OCI-LY3 (cell line): ENCODE data around the gene NFATC3.

Source experiments
- H2AFZ ChIP-seq: fragments of 200-600, 300-600 bp; shearing (Covaris generic); 2 replicates; pipeline ENCODE4 v1.6.0; 2014; ENCODE audit warnings: antibody characterized with exemption, low read depth, low read length
- H3K27ac ChIP-seq: fragments of 200-600, 300-600 bp; sonication (generic); 2 replicates; pipeline ENCODE4 v1.5.1; 2014; ENCODE audit warnings: mild to moderate bottlenecking, low read length, moderate library complexity, mixed read lengths
- H3K27me3 ChIP-seq: fragments of 200-600, 300-600 bp; sonication (generic); 2 replicates; pipeline ENCODE4 v1.6.1; 2014; ENCODE audit warnings: low read depth, low read length, mixed read lengths
- H3K36me3 ChIP-seq: fragments of 200-600, 300-600 bp; sonication (generic); replicated peaks from 2 replicates; pipeline ENCODE3; 2014; ENCODE audit warnings: low read depth, low read length, mixed read lengths
- H3K4me1 ChIP-seq: fragments of 300-600, 200-600 bp; sonication (generic); 2 replicates; pipeline ENCODE4 v1.6.1; 2014; ENCODE audit warnings: low read length, mixed read lengths
- H3K4me2 ChIP-seq: fragments of 200-600, 300-600 bp; sonication (generic); 2 replicates; pipeline ENCODE4 v1.6.1; 2014; ENCODE audit warnings: low read length, mixed read lengths
- H3K4me3 ChIP-seq: fragments of 300-600, 200-600 bp; sonication (generic); 2 replicates; pipeline ENCODE4 v1.5.1; 2014; ENCODE audit warnings: antibody characterized with exemption, mild to moderate bottlenecking, low read length, moderate library complexity
- H3K79me2 ChIP-seq: fragments of 300-600, 200-600 bp; shearing (Covaris generic); 2 replicates; pipeline ENCODE4 v1.6.1; 2014; ENCODE audit warnings: mild to moderate bottlenecking, low read length, mixed read lengths
- H3K9ac ChIP-seq: fragments of 300-600, 200-600 bp; shearing (Covaris generic); 2 replicates; pipeline ENCODE4 v1.6.0; 2014; ENCODE audit warnings: mild to moderate bottlenecking, low read length, moderate library complexity
- H3K9me3 ChIP-seq: fragments of 200-600, 300-600 bp; shearing (Covaris generic); 2 replicates; pipeline ENCODE4 v1.6.1; 2014; ENCODE audit warnings: low read length, mixed read lengths; ENCODE audit not compliant: insufficient read depth
- H4K20me1 ChIP-seq: fragments of 200-600, 300-600 bp; sonication (generic); 2 replicates; pipeline ENCODE4 v1.6.1; 2016; ENCODE audit warnings: low read length, mixed read lengths; ENCODE audit not compliant: insufficient read depth
- CTCF ChIP-seq: fragments of 200-600, 300-600 bp; sonication (generic); IDR thresholded peaks from 2 replicates; pipeline ENCODE4 v1.5.1; 2014; ENCODE audit warnings: antibody characterized with exemption, low read length, low read depth
- EZH2phosphoT487 ChIP-seq: fragments of 200-600 bp; shearing (Covaris generic); IDR thresholded peaks from 2 replicates; pipeline ENCODE4 v1.6.1; 2018; ENCODE audit warnings: antibody characterized with exemption, mixed run types, low read depth

Gene NFATC3

GRCh38 chr16:68259007-68259825, 174.0 kb downstream of the NFATC3 start:
- Histone ChIP-seq H3K4me1 (0 out of 2 replicates have a peak, but pooled peaks cover 6% of the 10 kb centered on the region), H3K4me3 (no peak overlapping the region), H3K27me3 (no peaks in the 10 kb centered on the region), H3K4me2 (no peak overlapping the region), H4K20me1 (no peaks in the 10 kb centered on the region), H3K9ac (no peak overlapping the region), H3K27ac (no peak overlapping the region), H3K9me3 (no peaks in the 10 kb centered on the region), H3K36me3 (no peaks in the 10 kb centered on the region), H3K79me2 (peaks cover 6% of the 10 kb centered on the region), H2AFZ (no peak overlapping the region)
- TF ChIP-seq CTCF: no peak
- TF ChIP-seq EZH2phosphoT487: no peak

GRCh38 chr16:68263559-68264127, 178.5 kb downstream of the NFATC3 start:
- H3K4me3 ChIP-seq: peak overlapping the region; percentile 91
- H3K9ac ChIP-seq: peak overlapping the region; percentile 84
- TF ChIP-seq EZH2phosphoT487 (no peak), CTCF (no peak)
- H3K27me3 ChIP-seq: no peaks in the 10 kb centered on the region
- no peaks in the 10 kb centered on the region for H3K9me3 ChIP-seq
- H3K27ac ChIP-seq: peak overlapping the region; percentile 59
- H3K36me3 ChIP-seq: no peaks in the 10 kb centered on the region
- H2AFZ ChIP-seq: peak overlapping the region; percentile 88
- peaks cover 10% of the 10 kb centered on the region; the same call in 1 of the 2 replicates for H3K4me1 ChIP-seq
- peak overlapping the region; percentile 87 for H3K4me2 ChIP-seq
- H4K20me1 ChIP-seq: no peaks in the 10 kb centered on the region
- peaks cover 46% of the 10 kb centered on the region for H3K79me2 ChIP-seq

- H4K20me1 ChIP-seq: peaks cover 4% of the 10 kb centered on the region
- TF ChIP-seq EZH2phosphoT487 (no peak), CTCF (peak; percentile 74)
- peaks cover 54% of the 10 kb centered on the region for H3K79me2 ChIP-seq
- H3K27me3 ChIP-seq: no peaks in the 10 kb centered on the region
- H2AFZ ChIP-seq: peak within 1 kb of the TSS; percentile 88
- H3K27ac ChIP-seq: peak within 1 kb of the TSS; percentile 59
- peaks cover 10% of the 10 kb centered on the region; the same call in 1 of the 2 replicates for H3K4me1 ChIP-seq
- H3K9ac ChIP-seq: peak within 1 kb of the TSS; percentile 84
- peak within 1 kb of the TSS; percentile 91 for H3K4me3 ChIP-seq
- peaks cover 4% of the 10 kb centered on the region for H3K36me3 ChIP-seq
- H3K9me3 ChIP-seq: no peaks in the 10 kb centered on the region
- H3K4me2 ChIP-seq: peak within 1 kb of the TSS; percentile 87
Observed at GRCh38 chr16:68264128-68265077, 179.2 kb downstream of the NFATC3 start, which contains the start of gene SLC7A6. Gene SLC7A6, plus strand, starts transcription at chr16:68264526. Its CDS starts 10,201 bp downstream, at chr16:68274727.
